GM12878 (cell line): ENCODE data around the gene PHETA2.

Experiments
- CREB1 ChIP-seq: IDR thresholded peaks from 2 replicates; pipeline ENCODE4 v1.6.1; 2012; ENCODE audit warnings: low read depth, mild to moderate bottlenecking, inconsistent platforms
- CTCF ChIP-seq, 3 experiments: IDR thresholded peaks in 2 of 3; conservative IDR thresholded peaks in 1 of 3; 2 replicates each; pipeline ENCODE4 v1.5.1; 2011; ENCODE audit warnings: low read depth in 3 of 3, low read length in 3 of 3, mild to moderate bottlenecking in 3 of 3, control low read depth in 2 of 3, moderate library complexity in 2 of 3, inconsistent platforms in 1 of 3, mixed read lengths in 1 of 3; ENCODE audit not compliant: control insufficient read depth in 2 of 3, insufficient read depth in 1 of 3; ENCODE audit errors: extremely low read depth in 1 of 3
- HDAC2 ChIP-seq: fragments of 200-600 bp; sonication (generic); IDR thresholded peaks from 2 replicates; pipeline ENCODE4 v1.6.1; 2017
- MTA3 ChIP-seq: IDR thresholded peaks from 2 replicates; pipeline ENCODE4 v1.6.1; 2012; ENCODE audit warnings: low read length, inconsistent platforms, borderline replicate concordance
- NKRF ChIP-seq: fragments of 450-650 bp; conservative IDR thresholded peaks from 2 replicates; pipeline ENCODE4 v1.6.1; 2017; ENCODE audit warnings: mild to moderate bottlenecking, moderate library complexity
- RB1 ChIP-seq: fragments of 450-650 bp; formaldehyde crosslinking; IDR thresholded peaks from 2 replicates; pipeline ENCODE4 v1.6.1; 2017; ENCODE audit warnings: mild to moderate bottlenecking, borderline replicate concordance
- REST ChIP-seq: IDR thresholded peaks from 2 replicates; pipeline ENCODE4 v1.6.1; 2012; ENCODE audit warnings: mild to moderate bottlenecking, low read depth, low read length
- TARDBP ChIP-seq: IDR thresholded peaks from 2 replicates; pipeline ENCODE4 v1.6.1; 2016; ENCODE audit warnings: borderline replicate concordance
- TBL1XR1 ChIP-seq: IDR thresholded peaks from 2 replicates; pipeline ENCODE4 v1.6.1; 2012; ENCODE audit warnings: low read depth, low read length, improper control_type of control experiment
- YY1 ChIP-seq: IDR thresholded peaks from 2 replicates; pipeline ENCODE4 v1.6.1; 2011; ENCODE audit warnings: low read depth, mild to moderate bottlenecking, low read length
- TF ChIP-seq, protein P1 (sequence below): IDR thresholded peaks from 2 replicates; pipeline ENCODE4 v1.6.1; 2012; ENCODE audit warnings: low read length, inconsistent platforms
- TF ChIP-seq, protein P2 (sequence below): IDR thresholded peaks from 2 replicates; pipeline ENCODE4 v1.6.1; 2012; ENCODE audit warnings: low read depth, low read length, improper control_type of control experiment
- TF ChIP-seq, protein P3 (sequence below): fragments of 150-350 bp; IDR thresholded peaks from 2 replicates; pipeline ENCODE4 v1.6.1; 2016; ENCODE audit warnings: low read depth, low read length

DNA sequence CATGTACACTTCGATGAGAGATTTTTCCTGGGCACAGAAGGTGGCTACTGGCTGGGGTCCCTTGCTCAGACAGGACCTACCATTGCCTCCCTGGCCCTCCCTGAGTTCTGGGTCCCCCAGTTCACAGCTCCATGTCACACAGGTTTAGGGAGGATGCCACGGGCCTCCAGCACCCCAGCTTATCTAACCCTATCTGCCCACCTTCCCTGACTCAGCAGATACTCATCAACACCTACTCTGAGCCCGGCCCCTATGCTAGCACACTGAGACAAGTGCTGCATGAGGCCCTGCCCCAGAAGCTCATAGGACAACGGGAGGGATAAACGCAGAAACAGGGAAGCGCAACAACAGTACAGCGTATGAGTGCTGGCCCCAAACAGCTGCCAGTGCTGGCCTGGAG is 13.0 kb upstream of the PHETA2 start:
- TF ChIP-seq MTA3 (no peak), NKRF (no peak), RB1 (no peak), HDAC2 (no peak), CTCF (IDR thresholded peaks at IDR 0.05 in 2 of 3, conservative IDR thresholded peaks at IDR 0.05 in 1 of 3; ENCODE audit: control insufficient read depth in 2 of 3, extremely low read depth in 1 of 3, insufficient read depth in 1 of 3, low read depth in 3 of 3, low read length in 3 of 3) (no peak), CREB1 (no peak), TBL1XR1 (no peak), YY1 (no peak), TARDBP (no peak), REST (no peak)
- TF ChIP-seq, protein P1, sequence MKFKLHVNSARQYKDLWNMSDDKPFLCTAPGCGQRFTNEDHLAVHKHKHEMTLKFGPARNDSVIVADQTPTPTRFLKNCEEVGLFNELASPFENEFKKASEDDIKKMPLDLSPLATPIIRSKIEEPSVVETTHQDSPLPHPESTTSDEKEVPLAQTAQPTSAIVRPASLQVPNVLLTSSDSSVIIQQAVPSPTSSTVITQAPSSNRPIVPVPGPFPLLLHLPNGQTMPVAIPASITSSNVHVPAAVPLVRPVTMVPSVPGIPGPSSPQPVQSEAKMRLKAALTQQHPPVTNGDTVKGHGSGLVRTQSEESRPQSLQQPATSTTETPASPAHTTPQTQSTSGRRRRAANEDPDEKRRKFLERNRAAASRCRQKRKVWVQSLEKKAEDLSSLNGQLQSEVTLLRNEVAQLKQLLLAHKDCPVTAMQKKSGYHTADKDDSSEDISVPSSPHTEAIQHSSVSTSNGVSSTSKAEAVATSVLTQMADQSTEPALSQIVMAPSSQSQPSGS, result no peak
- TF ChIP-seq, protein P2, sequence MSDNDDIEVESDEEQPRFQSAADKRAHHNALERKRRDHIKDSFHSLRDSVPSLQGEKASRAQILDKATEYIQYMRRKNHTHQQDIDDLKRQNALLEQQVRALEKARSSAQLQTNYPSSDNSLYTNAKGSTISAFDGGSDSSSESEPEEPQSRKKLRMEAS, result no peak
- TF ChIP-seq, protein P3, sequence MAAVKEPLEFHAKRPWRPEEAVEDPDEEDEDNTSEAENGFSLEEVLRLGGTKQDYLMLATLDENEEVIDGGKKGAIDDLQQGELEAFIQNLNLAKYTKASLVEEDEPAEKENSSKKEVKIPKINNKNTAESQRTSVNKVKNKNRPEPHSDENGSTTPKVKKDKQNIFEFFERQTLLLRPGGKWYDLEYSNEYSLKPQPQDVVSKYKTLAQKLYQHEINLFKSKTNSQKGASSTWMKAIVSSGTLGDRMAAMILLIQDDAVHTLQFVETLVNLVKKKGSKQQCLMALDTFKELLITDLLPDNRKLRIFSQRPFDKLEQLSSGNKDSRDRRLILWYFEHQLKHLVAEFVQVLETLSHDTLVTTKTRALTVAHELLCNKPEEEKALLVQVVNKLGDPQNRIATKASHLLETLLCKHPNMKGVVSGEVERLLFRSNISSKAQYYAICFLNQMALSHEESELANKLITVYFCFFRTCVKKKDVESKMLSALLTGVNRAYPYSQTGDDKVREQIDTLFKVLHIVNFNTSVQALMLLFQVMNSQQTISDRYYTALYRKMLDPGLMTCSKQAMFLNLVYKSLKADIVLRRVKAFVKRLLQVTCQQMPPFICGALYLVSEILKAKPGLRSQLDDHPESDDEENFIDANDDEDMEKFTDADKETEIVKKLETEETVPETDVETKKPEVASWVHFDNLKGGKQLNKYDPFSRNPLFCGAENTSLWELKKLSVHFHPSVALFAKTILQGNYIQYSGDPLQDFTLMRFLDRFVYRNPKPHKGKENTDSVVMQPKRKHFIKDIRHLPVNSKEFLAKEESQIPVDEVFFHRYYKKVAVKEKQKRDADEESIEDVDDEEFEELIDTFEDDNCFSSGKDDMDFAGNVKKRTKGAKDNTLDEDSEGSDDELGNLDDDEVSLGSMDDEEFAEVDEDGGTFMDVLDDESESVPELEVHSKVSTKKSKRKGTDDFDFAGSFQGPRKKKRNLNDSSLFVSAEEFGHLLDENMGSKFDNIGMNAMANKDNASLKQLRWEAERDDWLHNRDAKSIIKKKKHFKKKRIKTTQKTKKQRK, result no peak
